ENCODE measurements around the gene MRPL48. TPM values are rescaled to one million over a fixed set of nuclear protein-coding genes. Genes with fewer than 3 reads are reported as not detected.
A peak's percentile ranks its signal among the peaks of the same experiment; 100 is the strongest.

The MRPL48 gene
- total RNA-seq, 4 donors from 2014 or later: 4.3 to 25.3 (median 21.1) TPM

DNA sequence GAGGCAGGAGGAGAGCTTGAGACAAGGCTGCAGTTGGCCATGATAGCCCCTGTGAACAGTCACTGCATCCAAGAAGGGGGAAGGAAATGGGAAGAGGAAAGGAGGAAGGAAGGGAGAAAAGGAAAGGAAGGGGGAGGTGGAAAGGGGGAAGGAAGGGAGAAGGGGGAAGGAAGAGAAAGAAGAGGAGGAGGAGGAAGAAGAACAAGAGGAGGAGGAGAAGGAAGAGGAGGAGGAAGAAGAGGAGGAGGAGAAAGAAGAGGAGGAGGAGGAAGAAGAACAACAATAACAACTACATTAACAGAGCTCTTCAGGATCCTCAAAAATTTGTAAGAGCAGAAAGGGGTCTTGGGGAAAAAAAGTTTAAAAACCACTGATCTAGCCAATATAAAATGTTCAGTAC lies 32.0 kb upstream of the MRPL48 start:
- H3K27me3 ChIP-seq: no peaks in the 10 kb centered on the region

DNA sequence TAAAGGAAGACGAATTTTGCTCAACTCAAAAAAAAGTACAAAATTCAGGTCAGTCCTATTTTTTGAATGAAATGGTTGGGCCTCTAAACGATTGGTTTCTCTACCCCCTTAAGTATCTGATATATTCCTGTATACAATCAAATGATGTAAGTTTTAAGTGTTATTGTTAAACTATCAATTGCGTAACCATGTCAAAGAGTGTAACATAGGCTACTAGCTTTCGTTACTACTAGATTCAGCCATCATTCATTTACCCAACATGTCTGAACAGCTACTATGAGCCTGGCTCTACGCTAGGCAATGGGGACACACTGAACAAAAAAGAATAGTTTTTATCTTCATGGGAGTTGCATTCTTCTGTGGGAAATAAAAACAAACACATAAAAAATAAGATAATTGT lies 30.1 kb upstream of the MRPL48 start:
- DNase-seq (ENCODE audit: low spot score in 2 of 2): no peak
- H3K4me1 ChIP-seq: peaks cover 3 to 59% (median 18%) of the 10 kb centered on the region in 4 donors
- no peaks in the 10 kb centered on the region for H3K9me3 ChIP-seq
- H3K4me3 ChIP-seq: no peak overlapping the region
- no peak overlapping the region for H3K27ac ChIP-seq
- WGBS, 2 donors: 63 to 69% methylated on average over 5 of the region's 5 CpGs
- no peak for TF ChIP-seq EP300 (IDR thresholded peaks at IDR 0.05)
- TF ChIP-seq POLR2A (IDR thresholded peaks at IDR 0.05): no peak
- TF ChIP-seq, protein P1, sequence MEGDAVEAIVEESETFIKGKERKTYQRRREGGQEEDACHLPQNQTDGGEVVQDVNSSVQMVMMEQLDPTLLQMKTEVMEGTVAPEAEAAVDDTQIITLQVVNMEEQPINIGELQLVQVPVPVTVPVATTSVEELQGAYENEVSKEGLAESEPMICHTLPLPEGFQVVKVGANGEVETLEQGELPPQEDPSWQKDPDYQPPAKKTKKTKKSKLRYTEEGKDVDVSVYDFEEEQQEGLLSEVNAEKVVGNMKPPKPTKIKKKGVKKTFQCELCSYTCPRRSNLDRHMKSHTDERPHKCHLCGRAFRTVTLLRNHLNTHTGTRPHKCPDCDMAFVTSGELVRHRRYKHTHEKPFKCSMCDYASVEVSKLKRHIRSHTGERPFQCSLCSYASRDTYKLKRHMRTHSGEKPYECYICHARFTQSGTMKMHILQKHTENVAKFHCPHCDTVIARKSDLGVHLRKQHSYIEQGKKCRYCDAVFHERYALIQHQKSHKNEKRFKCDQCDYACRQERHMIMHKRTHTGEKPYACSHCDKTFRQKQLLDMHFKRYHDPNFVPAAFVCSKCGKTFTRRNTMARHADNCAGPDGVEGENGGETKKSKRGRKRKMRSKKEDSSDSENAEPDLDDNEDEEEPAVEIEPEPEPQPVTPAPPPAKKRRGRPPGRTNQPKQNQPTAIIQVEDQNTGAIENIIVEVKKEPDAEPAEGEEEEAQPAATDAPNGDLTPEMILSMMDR (IDR thresholded peaks at IDR 0.05): no peak
- H3K36me3 ChIP-seq: no peaks in the 10 kb centered on the region
- no peaks in the 10 kb centered on the region for H3K27me3 ChIP-seq

More for the DNA sequence above, 32.0 kb upstream of the MRPL48 start:
- no peak for TF ChIP-seq EP300 (IDR thresholded peaks at IDR 0.05)
- TF ChIP-seq, protein P1 (IDR thresholded peaks at IDR 0.05): no peak
- TF ChIP-seq POLR2A (IDR thresholded peaks at IDR 0.05): no peak
- DNase-seq (ENCODE audit: low spot score in 2 of 2): no peak
- Histone ChIP-seq H3K27ac (no peak overlapping the region), H3K4me3 (no peak overlapping the region), H3K9me3 (no peaks in the 10 kb centered on the region), H3K36me3 (no peaks in the 10 kb centered on the region), H3K4me1 (peaks cover 3 to 77% (median 26%) of the 10 kb centered on the region in 4 donors)

DNA sequence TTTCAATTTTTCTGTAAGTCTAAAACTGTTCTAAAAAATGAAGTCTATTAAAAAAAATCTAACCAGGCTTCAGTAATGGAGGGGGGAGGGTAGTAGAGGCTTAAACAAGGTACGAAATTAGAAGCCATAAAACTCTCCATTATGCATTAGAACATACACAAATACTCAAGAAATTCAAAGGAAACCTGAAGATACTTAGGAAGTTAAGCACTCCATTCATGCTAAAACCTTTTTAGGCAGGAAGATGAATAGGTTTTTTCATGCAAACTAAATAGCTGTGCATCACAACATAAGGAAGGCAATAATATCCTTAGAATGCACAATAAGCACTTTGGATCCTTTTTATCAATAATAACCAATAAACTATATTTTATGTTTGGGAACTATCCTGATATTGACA lies 29.2 kb upstream of the MRPL48 start:
- no peaks in the 10 kb centered on the region for H3K9me3 ChIP-seq

DNA sequence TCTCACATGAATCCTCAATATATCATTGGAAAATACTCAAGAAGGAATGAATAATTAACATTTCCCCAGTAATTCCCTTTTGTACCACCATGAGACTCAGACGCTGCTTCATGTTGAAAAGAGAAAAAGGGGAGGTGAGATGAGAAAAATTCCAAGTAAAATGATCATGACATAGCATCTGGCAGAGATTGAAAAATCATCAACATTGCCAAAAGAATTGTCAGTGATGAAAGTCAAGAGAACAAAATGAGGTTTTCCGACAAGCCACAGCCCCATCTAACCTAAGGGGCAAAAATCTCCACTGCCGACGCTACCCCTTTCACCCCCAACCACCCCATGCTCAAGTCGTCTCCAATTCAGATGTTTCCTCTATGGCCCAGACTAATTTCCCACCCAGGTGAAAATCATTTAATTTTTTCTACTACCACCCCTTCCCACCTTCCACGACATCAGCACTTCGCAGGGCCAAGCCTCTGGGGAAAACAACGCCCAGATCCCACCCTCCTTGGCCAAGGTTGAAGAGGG lies 28.0 kb upstream of the MRPL48 start:
- no peak for TF ChIP-seq EP300 (IDR thresholded peaks at IDR 0.05)
- TF ChIP-seq, protein P1 (IDR thresholded peaks at IDR 0.05): peak in 3 of 5 experiments; percentile 11 to 46 (median 43)
- Histone ChIP-seq H3K4me3 (peak overlapping the region; percentile 70 to 97 (median 82)), H3K36me3 (no peaks in the 10 kb centered on the region), H3K27ac (peak overlapping the region; percentile 90 to 97 (median 94)), H3K4me1 (peaks cover 3 to 42% (median 18%) of the 10 kb centered on the region in 4 donors), H3K27me3 (no peaks in the 10 kb centered on the region), H3K9me3 (no peaks in the 10 kb centered on the region)
- DNase-seq (ENCODE audit: low spot score in 2 of 2): no peak
- 0 to 1% methylated on average over 8 of the region's 8 CpGs for WGBS, 2 donors

More for the DNA sequence above, 29.2 kb upstream of the MRPL48 start:
- Histone ChIP-seq H3K4me1 (peaks cover 3 to 54% (median 18%) of the 10 kb centered on the region in 4 donors), H3K4me3 (no peak overlapping the region), H3K36me3 (no peaks in the 10 kb centered on the region), H3K27me3 (no peaks in the 10 kb centered on the region), H3K27ac (no peak overlapping the region)
- WGBS, 2 donors: 35 to 43% methylated on average over 1 of the region's 1 CpG
- DNase-seq (ENCODE audit: low spot score in 2 of 2): no peak
- TF ChIP-seq, protein P1 (IDR thresholded peaks at IDR 0.05): no peak
- TF ChIP-seq EP300 (IDR thresholded peaks at IDR 0.05) (no peak), POLR2A (IDR thresholded peaks at IDR 0.05) (no peak)

DNA sequence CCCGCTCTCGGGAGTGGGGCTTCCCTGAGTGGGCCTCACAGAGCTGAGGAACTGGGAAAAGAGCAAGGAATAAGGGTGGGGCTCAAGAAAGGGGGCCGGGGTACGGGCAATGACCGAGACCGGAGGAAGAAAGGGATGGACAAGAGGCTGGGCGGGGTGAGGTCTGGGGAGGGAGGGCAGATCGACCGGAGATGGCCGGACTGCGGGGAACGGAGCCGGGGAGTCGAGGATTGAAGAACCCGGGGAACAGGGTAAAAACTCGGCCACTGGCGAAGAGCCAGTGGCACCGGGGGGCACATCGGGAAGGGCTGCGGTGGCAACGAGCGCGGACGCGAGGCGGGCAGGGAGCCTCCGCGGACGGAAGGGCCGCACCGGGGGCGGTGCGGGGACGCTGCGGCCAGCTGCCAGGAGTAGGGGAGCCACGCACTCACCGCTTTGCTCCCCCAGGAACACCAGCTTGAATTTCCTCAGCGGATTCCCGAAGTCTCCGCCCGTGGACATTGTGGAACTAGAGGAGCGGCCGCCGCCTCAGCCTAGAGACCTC lies 27.5 kb upstream of the MRPL48 start:
- peak in 1 of 2 donors; percentile 22 for DNase-seq (ENCODE audit: low spot score in 2 of 2)

More for the DNA sequence above, 27.5 kb upstream of the MRPL48 start:
- Histone ChIP-seq H3K27ac (peak overlapping the region; percentile 90 to 97 (median 94)), H3K4me3 (peak overlapping the region; percentile 70 to 97 (median 82)), H3K27me3 (no peaks in the 10 kb centered on the region), H3K36me3 (no peaks in the 10 kb centered on the region), H3K4me1 (peaks cover 3 to 40% (median 18%) of the 10 kb centered on the region in 4 donors), H3K9me3 (no peaks in the 10 kb centered on the region)
- TF ChIP-seq, protein P1 (IDR thresholded peaks at IDR 0.05): no peak
- TF ChIP-seq EP300 (IDR thresholded peaks at IDR 0.05) (no peak), POLR2A (IDR thresholded peaks at IDR 0.05) (no peak)
- 1% methylated on average over 32 to 42 of the region's 44 CpGs for WGBS, 2 donors
